ENCODE measurements around the gene HSD3B7. TPM values are rescaled to one million over a fixed set of nuclear protein-coding genes. Genes with fewer than 3 reads are reported as not detected.
"Not testable (repeated sequence)": the region's sequence is repeated elsewhere in the genome, so short reads cannot be mapped to it uniquely, and the experiment has no call there.

Gene HSD3B7
- total RNA-seq, result 10 to 100 TPM in 3 of 4 donors, 1 to 10 TPM in 1; 7.0 to 31.8 (median 29.6) TPM

- H3K4me1 ChIP-seq, result peaks cover 9 to 12% (median 10%) of the 10 kb centered on the region in 4 donors
- H3K27ac ChIP-seq, result peak within 1 kb of the TSS; percentile 68 to 83 (median 75)
- peak; percentile 42 for TF ChIP-seq POLR2A (IDR thresholded peaks at IDR 0.05)
- no peak for TF ChIP-seq EP300 (IDR thresholded peaks at IDR 0.05; ENCODE audit: low read depth)
- peak in 1 of 3 donors; percentile 23 for TF ChIP-seq POLR2AphosphoS5 (IDR thresholded peaks at IDR 0.05)
- TF ChIP-seq CTCF (IDR thresholded peaks at IDR 0.05), result peak; percentile 92 to 98 (median 94)
- intact Hi-C loops (cut with DNase I; ENCODE audit: low total_unique reads) (loop anchor here (5.0 kb wide), 1 partner anchor 157 kb away; no protein-coding TSS in a partner anchor), in situ Hi-C loops (cut with MboI; ENCODE audit: low pct_ligation_motif_present in 1 of 4, low pct_unique_long_range_greater_than_20kb in 1 of 4, low sequenced_read_pairs in 3 of 4) (loop anchor here (10.0 to 25.0 kb wide), 6 partner anchors 110 to 880 kb away; partner anchors contain the start of genes COX6A2 (in 2 of the 4), ZNF267 (in 2 of the 4), ZNF843 (in 2 of the 4) and ARMC5 (in 1 of the 4))
- H3K4me3 ChIP-seq, result peak within 1 kb of the TSS; percentile 13 to 54 (median 40)
- WGBS, 2 donors (ENCODE audit: low coverage in 1 of 2), result 28 to 79% methylated on average over 3 to 23 of the region's 24 CpGs
- peaks cover 0 to 11% (median 4%) of the 10 kb centered on the region in 4 donors for H3K36me3 ChIP-seq
- DNase-seq, result peak; percentile 93
- H3K27me3 ChIP-seq, result no peaks in the 10 kb centered on the region
- no peaks in the 10 kb centered on the region for H3K9me3 ChIP-seq
Observed at GRCh38 chr16:30984669-30985400, at the start of gene HSD3B7. TSS of gene HSD3B7 (plus strand) at chr16:30985207. CDS start at chr16:30985659, 452 bp downstream.

DNA sequence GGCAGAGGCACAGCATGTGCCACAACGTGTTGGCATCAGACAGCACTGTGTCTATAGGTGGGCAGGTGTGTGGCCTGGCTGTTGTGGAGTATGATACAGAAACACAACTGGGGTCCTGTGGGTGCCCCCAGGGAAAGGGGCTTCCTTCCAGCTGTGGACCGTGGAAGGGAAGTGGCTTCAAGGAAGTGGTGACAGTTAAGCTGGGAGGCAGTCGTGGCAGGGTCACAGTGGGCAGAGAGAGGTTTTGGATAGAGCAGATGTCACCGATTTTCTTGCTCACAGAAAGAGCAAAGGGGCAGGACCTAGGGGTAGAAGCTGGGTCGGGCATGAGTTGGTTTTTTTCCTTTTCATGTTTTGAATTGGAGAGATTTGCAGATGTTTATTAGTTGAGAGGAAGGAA is 47.3 kb upstream of the HSD3B7 start:
- Histone ChIP-seq H3K27ac (peak overlapping the region in 2 of 4 donors; percentile 9 to 47), H3K9me3 (no peaks in the 10 kb centered on the region), H3K36me3 (peaks cover 0 to 4% (median 0%) of the 10 kb centered on the region in 4 donors), H3K27me3 (no peaks in the 10 kb centered on the region), H3K4me1 (peaks cover 4 to 15% (median 10%) of the 10 kb centered on the region in 4 donors), H3K4me3 (no peak overlapping the region)
- in situ Hi-C loops (cut with MboI; ENCODE audit: low pct_ligation_motif_present in 1 of 4, low pct_unique_long_range_greater_than_20kb in 1 of 4, low sequenced_read_pairs in 3 of 4) (no loop called here), intact Hi-C loops (cut with DNase I; ENCODE audit: low total_unique reads) (no loop called here)
- TF ChIP-seq POLR2A (IDR thresholded peaks at IDR 0.05) (no peak), POLR2AphosphoS5 (IDR thresholded peaks at IDR 0.05) (no peak), EP300 (IDR thresholded peaks at IDR 0.05; ENCODE audit: low read depth) (no peak), CTCF (IDR thresholded peaks at IDR 0.05) (no peak)
- WGBS, 2 donors (ENCODE audit: low coverage in 1 of 2), result 20 to 56% methylated on average over 1 to 5 of the region's 5 CpGs
- DNase-seq, result no peak

DNA sequence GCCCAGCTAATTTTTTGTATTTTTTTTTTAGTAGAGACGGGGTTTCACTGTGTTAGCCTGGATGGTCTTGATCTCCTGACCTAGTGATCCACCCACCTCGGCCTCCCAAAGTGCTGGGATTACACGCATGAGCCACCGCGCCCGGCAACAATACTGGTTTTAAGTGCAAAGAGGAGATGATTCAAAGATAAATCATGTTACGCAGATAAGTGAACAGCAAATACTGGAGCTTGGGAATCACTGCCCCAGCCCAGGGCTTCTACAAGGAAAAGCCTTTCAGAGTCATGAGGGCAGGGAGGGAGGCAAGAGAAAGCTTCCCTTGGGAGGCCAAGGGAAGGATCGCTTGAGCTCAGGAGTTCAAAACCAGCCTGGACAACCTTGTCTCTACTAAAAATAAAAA is 45.4 kb upstream of the HSD3B7 start:
- DNase-seq; H3K27ac ChIP-seq; H3K9me3 ChIP-seq; H3K36me3 ChIP-seq; H3K27me3 ChIP-seq; in situ Hi-C loops (cut with MboI; ENCODE audit: low pct_ligation_motif_present in 1 of 4, low pct_unique_long_range_greater_than_20kb in 1 of 4, low sequenced_read_pairs in 3 of 4); intact Hi-C loops (cut with DNase I; ENCODE audit: low total_unique reads); H3K4me3 ChIP-seq: not testable (repeated sequence)
- WGBS, 2 donors (ENCODE audit: low coverage in 1 of 2), result 94 to 97% methylated on average over 6 to 8 of the region's 8 CpGs
- H3K4me1 ChIP-seq, result peaks cover 4 to 18% (median 11%) of the 10 kb centered on the region in 4 donors

DNA sequence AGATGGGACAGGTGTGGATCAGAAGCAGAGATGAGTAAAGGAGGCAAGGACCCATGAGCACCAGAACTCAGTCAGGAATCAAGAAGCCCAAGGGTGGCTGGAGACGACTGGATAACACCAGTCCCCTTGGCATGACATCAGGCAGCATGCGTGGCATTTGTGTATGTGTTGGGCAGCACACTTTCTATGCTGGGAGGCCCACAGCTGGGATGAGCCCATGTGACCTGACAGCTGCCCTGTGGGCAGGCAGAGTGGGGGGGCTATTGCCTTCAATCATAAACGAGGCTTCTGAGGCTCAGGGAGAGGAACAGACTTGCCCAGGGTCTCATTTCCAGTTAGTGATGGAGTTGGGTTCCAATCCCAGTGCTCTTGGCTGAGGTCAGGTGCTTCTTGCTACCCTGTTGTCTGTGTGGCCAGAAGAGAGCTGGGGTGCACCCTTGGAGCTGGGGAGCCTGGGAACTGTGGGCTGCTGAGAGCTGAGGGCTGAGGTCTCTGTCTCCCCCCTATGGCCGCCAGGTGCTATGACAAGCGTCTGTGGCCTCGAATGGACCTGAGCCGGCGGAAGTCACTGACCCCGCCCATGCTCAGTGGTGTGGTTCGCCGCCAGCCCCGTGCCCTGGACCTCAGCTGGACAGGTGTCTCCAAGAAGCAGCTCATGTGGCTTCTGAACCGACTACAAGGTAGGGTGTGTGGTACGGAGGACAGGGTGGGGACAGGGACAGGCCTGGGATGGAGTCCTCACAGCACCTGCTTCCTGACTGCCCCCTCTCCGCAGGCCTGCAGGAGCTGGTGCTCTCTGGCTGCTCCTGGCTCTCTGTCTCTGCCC is 43.2 kb upstream of the HSD3B7 start:
- in situ Hi-C loops (cut with MboI; ENCODE audit: low pct_ligation_motif_present in 1 of 4, low pct_unique_long_range_greater_than_20kb in 1 of 4, low sequenced_read_pairs in 3 of 4), result no loop called here
- H3K27me3 ChIP-seq, result no peaks in the 10 kb centered on the region
- no peaks in the 10 kb centered on the region for H3K9me3 ChIP-seq
- H3K4me1 ChIP-seq, result peaks cover 4 to 18% (median 11%) of the 10 kb centered on the region in 4 donors
- peaks cover 0 to 13% (median 3%) of the 10 kb centered on the region in 4 donors for H3K36me3 ChIP-seq
- H3K27ac ChIP-seq, result peak overlapping the region; percentile 59 to 67 (median 64)
- intact Hi-C loops (cut with DNase I; ENCODE audit: low total_unique reads), result no loop called here
- TF ChIP-seq CTCF (IDR thresholded peaks at IDR 0.05), result peak; percentile 80 to 92 (median 88)
- TF ChIP-seq POLR2A (IDR thresholded peaks at IDR 0.05), result no peak
- WGBS, 2 donors (ENCODE audit: low coverage in 1 of 2), result 17 to 40% methylated on average over 1 to 15 of the region's 15 CpGs
- DNase-seq, result peak; percentile 87
- no peak overlapping the region for H3K4me3 ChIP-seq
